GM21619 (cell line): ENCODE results near the gene MFSD2B.
"Not testable (repeated sequence)": the region's sequence is repeated elsewhere in the genome, so short reads cannot be mapped to it uniquely, and the experiment has no call there.

Experiments
- ATAC-seq: cut with Tn5 transposase; IDR thresholded peaks from one replicate; pipeline ENCODE4 v1.9.1; 2021; ENCODE audit not compliant: unreplicated experiment

MFSD2B gene

DNA sequence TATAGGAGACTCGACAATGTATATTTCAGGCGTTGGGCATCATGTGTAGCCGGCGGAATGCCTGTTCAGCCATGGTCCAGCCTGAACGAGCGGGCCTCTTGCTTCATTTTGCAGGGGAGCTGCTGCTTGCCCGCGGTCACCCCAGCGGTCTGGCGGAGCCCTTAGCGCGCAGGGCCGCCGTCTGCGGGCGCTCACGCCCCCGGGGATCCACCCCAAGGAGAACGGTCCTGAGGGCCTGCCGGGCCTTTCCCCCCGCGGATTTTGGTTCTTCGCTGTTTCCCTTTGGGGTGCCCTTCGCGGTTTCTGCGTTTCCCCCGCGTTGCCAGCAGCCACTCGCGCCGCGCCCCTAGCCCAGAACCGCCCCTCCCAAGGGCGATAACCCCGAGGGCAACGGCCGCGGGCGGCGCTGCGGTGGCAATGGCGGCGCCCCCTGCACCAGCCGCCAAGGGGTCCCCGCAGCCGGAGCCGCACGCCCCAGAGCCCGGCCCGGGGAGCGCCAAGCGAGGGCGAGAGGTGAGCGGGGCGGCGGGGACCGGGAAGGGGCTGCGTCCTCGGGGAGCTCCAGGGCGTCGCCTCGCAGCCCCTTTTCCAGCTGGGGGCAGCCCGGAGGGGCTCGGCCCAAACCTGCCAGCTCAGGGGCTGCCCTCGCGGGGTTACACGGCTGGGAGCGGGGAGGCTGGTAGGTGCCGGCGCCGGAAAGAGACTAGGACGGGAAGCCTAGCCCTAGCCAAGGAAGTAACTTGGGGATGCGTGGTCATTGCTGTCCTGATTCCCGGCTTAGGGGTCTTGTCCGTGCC is at the start of gene MFSD2B:
MFSD2B (plus strand) TSS at position 406 of the 797 bp plus-strand sequence; CDS start at position 418, 12 bp downstream.
- ATAC-seq = no peak

GRCh38 chr2:23967846-23968245 is 42.0 kb upstream of the MFSD2B start:
- no peak for ATAC-seq

GRCh38 chr2:23976883-23977282 is 33.0 kb upstream of the MFSD2B start:
- no peak for ATAC-seq

GRCh38 chr2:23988371-23988770 is 21.5 kb upstream of the MFSD2B start:
- ATAC-seq = no peak

DNA sequence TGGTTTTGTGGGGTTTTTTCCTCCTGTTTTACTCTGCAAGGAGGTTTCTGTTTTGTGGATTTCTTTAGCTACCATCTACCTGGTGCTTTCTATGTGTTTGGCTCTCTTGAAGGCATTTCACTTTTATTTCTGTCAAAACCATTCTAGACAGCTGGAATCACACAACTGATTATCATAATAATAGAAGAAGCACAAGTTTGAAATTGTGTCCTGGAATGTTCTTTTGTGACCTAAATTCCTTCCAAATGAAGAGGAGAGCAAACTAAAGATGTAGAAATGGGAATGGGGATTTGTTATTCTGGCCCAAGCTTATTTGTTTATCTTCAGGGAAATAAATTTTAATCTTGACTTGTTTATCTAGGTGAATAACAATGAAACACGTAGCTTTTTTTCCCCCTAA is 17.0 kb upstream of the MFSD2B start:
- no peak for ATAC-seq

DNA sequence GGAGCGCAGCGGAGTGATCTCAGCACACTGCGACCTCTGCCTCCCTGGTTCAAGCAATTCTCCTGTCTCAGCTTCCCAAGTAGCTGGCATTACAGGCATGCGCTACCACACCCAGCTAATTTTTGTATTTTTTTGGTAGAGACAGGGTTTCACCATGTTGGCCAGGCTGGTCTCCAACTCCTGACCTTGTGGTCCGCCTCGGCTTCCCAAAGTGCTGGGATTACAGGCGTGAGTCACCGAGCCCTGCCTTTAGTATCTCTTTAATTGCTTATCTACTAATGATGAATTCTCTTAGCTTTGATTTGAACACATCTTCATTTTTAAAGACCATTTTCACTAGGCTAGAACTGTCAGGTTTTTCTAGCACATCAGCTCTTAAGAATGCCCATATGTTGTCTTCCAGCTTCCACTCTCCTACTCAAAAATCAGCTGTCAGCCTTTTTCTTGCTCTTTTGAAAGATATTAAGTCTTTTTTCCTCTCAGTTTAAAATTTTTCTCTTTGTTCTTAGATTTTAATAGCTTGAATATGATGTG is 16.1 kb upstream of the MFSD2B start:
- no peak for ATAC-seq

DNA sequence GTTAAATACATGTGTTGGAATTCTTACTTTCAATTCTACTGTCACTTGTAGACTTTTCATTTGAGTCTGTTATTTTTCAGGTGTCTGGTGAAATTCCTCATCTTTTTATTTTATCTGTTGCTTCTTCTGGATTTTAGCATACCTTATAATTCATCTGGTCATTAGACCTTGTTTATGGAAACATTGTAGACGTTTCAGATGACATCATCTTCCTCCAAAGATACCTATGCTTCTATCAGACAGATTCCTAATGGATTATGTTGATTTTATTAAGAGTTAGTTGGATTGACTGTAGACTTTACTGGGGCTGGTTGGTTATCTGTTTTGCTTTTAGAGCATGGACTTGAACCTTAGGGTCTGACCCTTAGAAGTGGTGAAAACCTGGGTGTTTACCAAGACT is 15.3 kb upstream of the MFSD2B start:
- no peak for ATAC-seq

DNA sequence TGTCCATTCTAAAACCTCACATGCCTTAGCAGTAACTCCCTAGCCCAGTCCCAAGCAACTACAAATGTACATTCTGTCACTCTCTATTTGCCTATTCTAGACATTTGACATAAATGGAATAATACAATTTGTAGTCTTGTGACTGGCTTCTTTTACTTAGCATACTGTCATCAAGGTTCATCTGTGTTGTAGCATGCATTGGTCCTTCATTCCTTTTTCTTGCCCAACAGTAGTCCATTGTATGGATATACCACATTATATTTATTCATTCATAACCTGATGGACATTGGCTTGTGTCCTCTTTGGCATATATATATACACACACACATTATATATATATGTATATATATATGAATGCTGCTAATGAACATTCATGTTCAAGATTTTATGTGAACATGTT is 2.2 kb upstream of the MFSD2B start:
- ATAC-seq = no peak

- no peak for ATAC-seq
Measured at GRCh38 chr2:24008672-24009366, 1.1 kb upstream of the MFSD2B start.

- ATAC-seq = no peak
Measured at GRCh38 chr2:24009367-24009679, 562 bp upstream of the MFSD2B start.

DNA sequence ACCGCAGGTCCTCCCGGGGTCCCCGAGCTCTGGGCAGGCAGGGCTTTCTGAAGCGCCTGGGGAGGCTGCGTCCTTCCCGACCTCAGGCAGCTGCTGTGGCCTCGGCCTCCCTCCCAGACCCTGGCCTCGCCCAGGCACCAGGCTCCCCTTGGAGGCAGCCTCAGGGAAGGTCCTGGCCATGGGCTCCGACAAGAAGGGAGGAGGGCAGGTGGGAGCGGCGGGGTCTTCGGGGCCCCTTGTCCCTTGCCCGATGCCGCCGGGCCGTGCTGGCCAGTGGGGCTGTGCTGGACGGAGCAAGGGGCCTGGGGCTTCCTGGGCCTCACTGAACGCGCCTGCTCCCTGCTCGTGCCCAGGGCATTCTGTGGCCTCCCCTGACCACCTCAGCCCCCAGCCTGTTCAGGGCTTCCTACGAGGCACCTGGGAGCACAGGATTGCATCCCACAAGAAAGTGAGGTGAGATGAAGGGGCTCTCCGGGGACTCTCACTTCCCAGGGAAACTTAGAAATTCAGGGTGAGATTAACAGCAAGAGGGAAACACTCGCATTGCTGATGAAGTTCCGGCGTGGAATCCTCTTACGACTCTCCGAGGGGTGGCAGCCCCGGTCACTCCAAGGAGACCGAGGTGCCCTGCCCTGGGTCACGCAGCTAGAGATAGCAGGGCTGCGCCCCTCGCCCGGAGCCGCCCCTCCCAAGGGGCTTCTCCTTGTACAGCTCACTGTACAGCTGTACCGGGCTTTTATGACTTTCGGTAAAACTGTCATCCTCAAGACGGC is 778 bp downstream of the MFSD2B start:
- ATAC-seq = no peak

DNA sequence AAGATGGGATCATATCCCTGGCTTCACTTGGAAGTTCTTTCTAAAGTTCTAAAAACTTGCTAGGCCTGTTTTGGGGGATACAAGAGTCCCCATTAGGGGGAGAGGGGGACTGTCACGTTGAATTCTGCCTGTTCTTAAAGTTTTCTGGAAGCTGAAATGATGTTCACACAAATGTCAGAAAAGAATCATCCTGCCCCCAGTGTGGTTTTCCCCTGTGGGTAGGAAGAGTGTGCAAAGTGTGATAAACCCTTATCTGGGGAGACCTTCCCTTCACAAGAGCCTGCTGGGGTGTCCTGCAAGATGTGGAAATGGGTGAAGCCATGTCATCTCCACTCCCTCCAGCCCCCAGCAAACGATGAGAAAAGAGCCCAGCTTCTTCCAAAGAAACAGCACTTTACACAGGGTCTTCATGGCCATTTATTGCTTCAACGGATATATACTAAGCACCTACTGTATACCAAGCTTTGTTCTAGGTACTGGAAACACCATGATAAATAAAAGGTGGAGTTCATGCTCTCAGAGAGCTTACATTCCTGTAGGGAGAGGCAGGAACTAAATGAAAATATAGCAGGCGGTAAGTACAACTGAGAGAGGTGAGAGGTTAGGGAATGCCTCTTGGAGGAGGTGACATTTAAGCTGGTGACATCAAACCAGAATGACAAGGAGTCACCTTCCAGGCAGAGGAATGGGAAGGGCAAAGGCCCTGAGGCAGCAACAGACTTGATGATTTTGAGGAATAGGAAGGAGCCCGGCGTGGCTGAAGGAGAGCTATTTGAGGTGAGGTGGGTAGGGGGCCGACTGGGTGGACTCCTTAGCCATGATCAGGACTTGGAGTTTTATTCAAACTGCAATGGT is 1.6 kb downstream of the MFSD2B start:
- ATAC-seq = no peak

DNA sequence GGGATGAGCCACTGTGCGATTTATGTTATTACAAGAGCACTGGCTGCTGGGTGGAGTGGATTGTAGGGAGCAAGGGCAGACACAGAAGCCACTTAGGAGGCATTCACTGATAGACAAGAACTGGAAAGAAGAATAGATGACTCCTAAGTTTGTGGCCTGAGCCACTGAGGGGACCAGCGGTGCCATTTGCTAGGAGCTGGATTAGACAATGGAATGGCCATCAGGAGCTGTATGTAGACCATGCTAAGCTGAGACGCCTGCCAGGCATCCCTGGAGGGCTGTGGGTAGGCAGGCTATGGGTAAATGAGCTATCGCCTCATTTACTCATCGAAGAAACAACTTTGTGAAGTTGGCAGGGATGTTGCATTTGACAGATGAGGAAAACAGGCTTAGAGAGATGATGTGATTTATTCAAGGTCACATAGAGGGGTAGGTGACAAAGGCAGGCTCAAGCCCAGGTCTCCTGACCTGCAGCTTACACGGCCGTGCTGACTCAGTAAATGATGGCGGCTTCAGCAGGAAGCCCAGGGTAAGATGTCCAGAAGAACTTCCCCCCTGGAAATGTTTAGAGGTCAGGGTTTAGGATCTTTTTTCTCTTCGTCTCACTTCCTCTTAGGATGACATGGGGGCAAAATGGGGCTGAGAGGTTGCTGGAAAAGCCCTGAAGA is 2.8 kb downstream of the MFSD2B start:
- ATAC-seq = no peak

DNA sequence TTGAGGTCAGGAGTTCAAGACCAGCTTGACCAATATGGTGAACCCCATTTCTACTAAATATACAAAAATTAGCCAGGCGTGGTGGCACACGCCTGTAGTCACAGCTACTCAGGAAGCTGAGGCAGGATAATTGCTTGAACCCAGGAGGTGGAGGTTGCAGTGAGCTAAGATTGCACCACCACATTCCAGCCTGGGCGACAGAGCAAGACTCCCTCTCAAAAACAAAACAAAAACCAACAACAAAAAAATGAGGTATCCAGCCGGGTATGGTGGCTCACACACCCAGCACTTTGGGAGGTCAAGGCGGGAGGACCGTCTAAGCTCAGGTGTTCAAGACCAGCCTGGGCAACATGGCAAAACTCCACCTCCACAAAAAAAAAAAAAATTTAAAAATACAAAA is 5.0 kb downstream of the MFSD2B start:
- ATAC-seq = not testable (repeated sequence)

DNA sequence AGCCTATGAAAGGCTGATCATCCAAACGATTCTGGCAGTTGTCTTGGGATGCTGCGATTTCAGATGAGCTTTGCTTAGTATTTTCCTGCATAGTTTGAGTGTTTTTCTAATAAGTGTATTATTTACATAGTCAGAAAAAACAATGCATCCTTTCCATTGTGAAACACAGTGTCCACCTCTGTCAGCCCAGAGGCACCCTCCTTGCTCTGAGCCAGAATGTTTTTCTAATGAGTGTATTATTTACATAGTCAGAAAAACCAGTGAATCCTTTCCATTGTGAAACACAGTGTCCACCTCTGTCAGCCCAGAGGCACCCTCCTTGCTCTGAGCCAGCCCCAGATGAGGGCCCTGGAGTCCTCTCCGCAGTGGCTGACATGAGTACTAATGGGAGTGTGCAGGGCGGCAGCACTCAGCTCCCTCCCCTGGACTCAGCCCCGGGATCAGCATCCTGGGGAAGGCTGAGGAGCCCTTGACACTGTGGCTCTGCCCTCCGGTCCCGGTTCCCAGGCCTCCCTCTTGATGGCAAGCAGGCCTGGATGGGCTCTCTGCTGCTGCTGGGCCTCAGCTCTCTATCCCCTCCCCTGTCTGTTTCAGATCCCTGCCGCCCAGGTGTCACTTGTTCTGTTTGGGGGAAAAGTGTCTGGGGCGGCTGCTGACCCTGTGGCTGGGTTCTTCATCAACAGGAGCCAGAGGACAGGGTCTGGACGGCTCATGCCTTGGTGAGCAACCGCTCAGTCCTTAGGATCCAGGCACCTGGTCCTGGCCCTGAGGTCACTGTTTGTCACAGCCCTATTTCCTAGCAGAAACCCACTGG is 5.9 kb downstream of the MFSD2B start:
- no peak for ATAC-seq

DNA sequence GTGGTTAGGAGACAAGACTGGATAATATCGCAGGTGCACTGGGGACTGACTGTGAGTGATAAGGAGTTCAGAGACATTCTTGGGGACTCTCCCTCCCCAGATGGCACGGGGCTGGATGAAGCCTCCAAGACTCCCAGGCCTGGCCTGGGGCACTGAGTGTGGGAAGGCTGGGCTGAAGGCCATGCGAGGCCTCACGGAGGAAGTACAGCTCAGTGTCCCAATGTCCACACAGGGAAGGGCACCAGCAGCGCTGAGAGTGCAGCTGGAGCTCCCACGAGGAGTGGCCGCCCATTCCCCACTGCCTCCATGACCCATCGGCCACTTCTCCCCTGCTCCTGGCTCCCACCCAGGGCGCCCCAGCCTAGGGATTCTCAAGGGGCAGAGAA is 6.5 kb downstream of the MFSD2B start:
- no peak for ATAC-seq

DNA sequence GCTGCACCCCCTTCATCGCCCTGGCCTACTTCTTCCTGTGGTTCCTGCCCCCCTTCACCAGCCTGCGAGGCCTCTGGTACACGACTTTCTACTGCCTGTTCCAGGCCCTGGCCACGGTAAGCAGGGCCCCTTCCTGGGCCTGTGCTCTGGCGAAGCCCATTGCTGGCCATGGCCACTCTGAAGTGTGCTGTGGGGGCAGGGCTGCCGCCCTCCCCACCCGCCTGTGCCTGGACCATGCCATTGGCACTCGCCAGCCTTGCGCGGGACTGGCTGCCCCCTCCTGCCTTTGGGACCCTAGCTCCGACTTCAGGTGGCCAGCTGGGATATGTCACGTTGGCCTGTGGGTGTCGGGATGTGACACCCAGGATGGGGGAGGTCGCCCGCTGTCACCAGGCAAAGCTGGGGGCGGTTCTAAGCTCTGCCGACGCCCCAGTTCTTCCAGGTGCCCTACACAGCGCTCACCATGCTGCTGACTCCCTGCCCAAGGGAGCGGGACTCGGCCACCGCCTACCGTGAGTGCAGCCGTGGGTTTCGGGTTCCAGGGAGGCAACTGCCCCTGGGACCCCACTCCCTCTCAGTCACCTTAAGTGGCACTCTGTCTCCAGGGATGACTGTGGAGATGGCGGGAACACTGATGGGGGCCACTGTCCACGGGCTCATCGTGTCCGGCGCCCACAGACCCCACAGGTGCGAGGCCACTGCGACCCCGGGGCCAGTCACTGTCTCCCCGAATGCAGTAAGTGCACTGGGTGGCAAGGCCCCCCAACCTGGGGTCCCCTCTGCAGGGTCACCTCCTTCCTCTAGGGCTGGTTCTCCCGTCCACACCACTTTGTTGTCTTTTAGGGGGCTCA is 7.2 kb downstream of the MFSD2B start:
- no peak for ATAC-seq

- no peak for ATAC-seq
Measured at GRCh38 chr2:24017711-24018110, 7.8 kb downstream of the MFSD2B start.
